ENCODE measurements around the gene PHF13.

PHF13 gene

DNA sequence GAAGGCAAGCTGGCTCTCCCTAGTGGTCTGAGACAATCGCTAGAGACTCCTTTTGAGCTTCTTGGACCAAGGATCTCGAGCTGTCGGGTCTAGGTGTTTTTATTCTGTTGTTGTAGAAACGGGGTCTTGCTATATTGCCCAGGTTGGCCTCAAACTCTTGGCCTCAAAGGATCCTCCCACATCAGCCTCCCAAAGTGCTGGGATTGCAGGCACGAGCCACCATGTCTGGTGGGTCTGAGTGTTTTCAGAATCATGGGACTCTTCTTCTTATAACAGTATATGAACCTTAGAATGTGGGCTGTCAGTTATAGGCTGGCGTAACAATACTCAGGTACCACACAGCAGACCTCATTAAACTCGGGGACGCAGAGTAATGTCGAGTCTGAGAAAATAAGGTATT is 55.0 kb downstream of the PHF13 start:
- no peak for DNase-seq

GRCh38 chr1:6672558-6672957 is 59.0 kb downstream of the PHF13 start:
- no peak for DNase-seq
